Calu3 (cell line): ENCODE results near the gene PPFIA2. TPM values are rescaled to one million over a fixed set of nuclear protein-coding genes. Genes with fewer than 3 reads are reported as not detected.

Experiments used
- BruUV-seq: library from RNA; stranded (reverse); fragments of 400-500 nt; replicated peaks from 2 replicates; lab custom pipeline; 2021; lab: Mats Ljungman, UMichigan
- CTCF ChIA-PET: fragments of 300-600 bp; sonication (Branson Sonifier 250); formaldehyde crosslinking; loops from one replicate; lab custom pipeline; 2022; ENCODE audit warnings: antibody characterized with exemption; lab: Charles Lee
- DNase-seq: peaks from one replicate; pipeline ENCODE4 v3.0.0; 2022
- H3K27ac Mint-ChIP-seq: one replicate; pipeline ENCODE4 v1.8.0; 2022; ENCODE audit warnings: mixed read lengths; ENCODE audit not compliant: unreplicated experiment
- H3K27me3 Mint-ChIP-seq: one replicate; pipeline ENCODE4 v1.8.0; 2022; ENCODE audit warnings: mixed read lengths; ENCODE audit not compliant: unreplicated experiment
- H3K36me3 Mint-ChIP-seq: one replicate; pipeline ENCODE4 v1.8.0; 2022; ENCODE audit warnings: mild to moderate bottlenecking, moderate library complexity, mixed read lengths; ENCODE audit not compliant: insufficient read depth, unreplicated experiment
- H3K4me1 Mint-ChIP-seq: one replicate; pipeline ENCODE4 v1.8.0; 2022; ENCODE audit warnings: mild to moderate bottlenecking, low read depth, mixed read lengths; ENCODE audit not compliant: unreplicated experiment
- H3K4me3 Mint-ChIP-seq: one replicate; pipeline ENCODE4 v1.8.0; 2022; ENCODE audit warnings: mild to moderate bottlenecking, low read depth, moderate library complexity, mixed read lengths; ENCODE audit not compliant: unreplicated experiment
- H3K9me3 Mint-ChIP-seq: one replicate; pipeline ENCODE4 v1.8.0; 2022; ENCODE audit warnings: low read depth, mixed read lengths; ENCODE audit not compliant: unreplicated experiment
- CTCF ChIP-seq: fragments of 200-600 bp; IDR thresholded peaks from one replicate; pipeline ENCODE4 v1.8.0; 2022; ENCODE audit warnings: antibody characterized with exemption; ENCODE audit not compliant: unreplicated experiment
- intact Hi-C: fragments of 100-400 bp; cut with micrococcal nuclease; formaldehyde crosslinking; loops from one replicate; pipeline ENCODE4 v1.10.0; 2022; ENCODE audit not compliant: unreplicated experiment
- total RNA-seq: library from RNA; stranded (reverse); gene quantifications from 2 replicates; pipeline ENCODE4 v1.2.3, GENCODE V29; 2022

PPFIA2 gene
- total RNA-seq, 1 experiment from 2014 or later, result 0.07 TPM

GRCh38 chr12:81270385-81270784 lies 488.8 kb downstream of the PPFIA2 start:
- BruUV-seq, result no TSS peak
- Mint-ChIP-seq H3K27ac (no peak overlapping the region), H3K27me3 (no peaks in the 10 kb centered on the region), H3K9me3 (no peaks in the 10 kb centered on the region), H3K4me1 (no peaks in the 10 kb centered on the region), H3K36me3 (no peaks in the 10 kb centered on the region), H3K4me3 (no peak overlapping the region)
- CTCF ChIA-PET, result no interaction called here
- intact Hi-C loops, result no loop called here
- DNase-seq, result no peak
- no peak for TF ChIP-seq CTCF

GRCh38 chr12:81263072-81263471 lies 496.1 kb downstream of the PPFIA2 start:
- no peaks in the 10 kb centered on the region for H3K36me3 Mint-ChIP-seq
- H3K9me3 Mint-ChIP-seq, result no peaks in the 10 kb centered on the region
- no peak for TF ChIP-seq CTCF
- intact Hi-C loops, result loop anchor here (5.0 kb wide), 1 partner anchor 506 kb away; no protein-coding TSS in a partner anchor
- H3K27me3 Mint-ChIP-seq, result no peaks in the 10 kb centered on the region
- BruUV-seq, result no TSS peak
- DNase-seq, result no peak
- H3K4me3 Mint-ChIP-seq, result no peak overlapping the region
- H3K27ac Mint-ChIP-seq, result no peak overlapping the region
- H3K4me1 Mint-ChIP-seq, result no peaks in the 10 kb centered on the region
- CTCF ChIA-PET, result interaction anchor here (0.6 kb wide), 2 partner anchors 12 to 808 kb away, joined by 3 to 5 read pairs; no protein-coding TSS in a partner anchor

GRCh38 chr12:81261508-81262207 lies 497.5 kb downstream of the PPFIA2 start:
- H3K27ac Mint-ChIP-seq, result no peak overlapping the region
- DNase-seq, result no peak
- H3K27me3 Mint-ChIP-seq, result no peaks in the 10 kb centered on the region
- intact Hi-C loops, result loop anchor here (5.0 kb wide), 1 partner anchor 504 kb away; no protein-coding TSS in a partner anchor
- H3K4me1 Mint-ChIP-seq, result no peaks in the 10 kb centered on the region
- no peaks in the 10 kb centered on the region for H3K36me3 Mint-ChIP-seq
- no peak overlapping the region for H3K4me3 Mint-ChIP-seq
- no peak for TF ChIP-seq CTCF
- CTCF ChIA-PET, result no interaction called here
- no TSS peak for BruUV-seq
- H3K9me3 Mint-ChIP-seq, result no peaks in the 10 kb centered on the region

GRCh38 chr12:81259360-81259759 lies 499.8 kb downstream of the PPFIA2 start:
- no peak overlapping the region for H3K27ac Mint-ChIP-seq
- CTCF ChIA-PET, result no interaction called here
- BruUV-seq, result no TSS peak
- no peaks in the 10 kb centered on the region for H3K36me3 Mint-ChIP-seq
- DNase-seq, result no peak
- H3K4me3 Mint-ChIP-seq, result no peak overlapping the region
- H3K4me1 Mint-ChIP-seq, result no peaks in the 10 kb centered on the region
- intact Hi-C loops, result loop anchor here (2.0 to 5.0 kb wide), 9 partner anchors 112 to 1062 kb away; partner anchors contain the start of gene LIN7A
- no peaks in the 10 kb centered on the region for H3K9me3 Mint-ChIP-seq
- no peak for TF ChIP-seq CTCF
- no peaks in the 10 kb centered on the region for H3K27me3 Mint-ChIP-seq
